Activated CD8-positive, alpha-beta T cell treated with anti-CD3 and anti-CD28 coated beads for 36 hours (primary cell): ENCODE results near the gene ENPP1. TPM values are rescaled to one million over a fixed set of nuclear protein-coding genes. Genes with fewer than 3 reads are reported as not detected.

Source experiments
- ATAC-seq: fragments of 200-7000 bp; cut with Tn5 transposase; one replicate; pipeline ENCODE4 v1.10.0; 2021; ENCODE audit warnings: mild to moderate bottlenecking, moderate library complexity
- CTCF ChIA-PET: fragments of 350-600 bp; sonication (Branson Sonifier 250); formaldehyde crosslinking; loops from one replicate; lab custom pipeline; 2021; ENCODE audit warnings: antibody characterized with exemption; lab: Charles Lee
- POLR2A ChIA-PET: fragments of 350-600 bp; sonication (Branson Sonifier 250); formaldehyde crosslinking; loops from one replicate; lab custom pipeline; 2021; ENCODE audit warnings: antibody characterized with exemption; lab: Charles Lee
- DNase-seq: peaks from one replicate; pipeline ENCODE4 v3.0.0-alpha.2; 2020
- H3K27ac Mint-ChIP-seq: one replicate; pipeline ENCODE4 v1.8.0; 2021; ENCODE audit warnings: mild to moderate bottlenecking, mixed read lengths
- H3K27me3 Mint-ChIP-seq: one replicate; pipeline ENCODE4 v1.8.0; 2021; ENCODE audit warnings: mixed read lengths
- H3K36me3 Mint-ChIP-seq: one replicate; pipeline ENCODE4 v1.8.0; 2021; ENCODE audit warnings: low read depth, mixed read lengths
- H3K4me1 Mint-ChIP-seq: one replicate; pipeline ENCODE4 v1.8.0; 2021; ENCODE audit warnings: low read depth, mixed read lengths
- H3K4me3 Mint-ChIP-seq: one replicate; pipeline ENCODE4 v1.8.0; 2021; ENCODE audit warnings: mild to moderate bottlenecking, moderate library complexity, mixed read lengths
- H3K9me3 Mint-ChIP-seq: one replicate; pipeline ENCODE4 v1.8.0; 2021; ENCODE audit warnings: mixed read lengths
- intact Hi-C: fragments of 100-400 bp; cut with micrococcal nuclease; formaldehyde crosslinking; loops from one replicate; pipeline ENCODE4 v1.10.0; 2022
- total RNA-seq, 2 experiments: library from RNA; stranded (reverse); gene quantifications; one replicate each; pipeline ENCODE4 v1.2.3, GENCODE V29; 2021
- TF ChIP-seq, protein P1 (sequence below): fragments of 200-600 bp; IDR thresholded peaks from one replicate; pipeline ENCODE4 v1.8.0; 2022; ENCODE audit warnings: antibody characterized with exemption, mild to moderate bottlenecking

ENPP1 gene
- total RNA-seq, 2 experiments from 2014 or later, result 0.20 to 0.27 TPM

DNA sequence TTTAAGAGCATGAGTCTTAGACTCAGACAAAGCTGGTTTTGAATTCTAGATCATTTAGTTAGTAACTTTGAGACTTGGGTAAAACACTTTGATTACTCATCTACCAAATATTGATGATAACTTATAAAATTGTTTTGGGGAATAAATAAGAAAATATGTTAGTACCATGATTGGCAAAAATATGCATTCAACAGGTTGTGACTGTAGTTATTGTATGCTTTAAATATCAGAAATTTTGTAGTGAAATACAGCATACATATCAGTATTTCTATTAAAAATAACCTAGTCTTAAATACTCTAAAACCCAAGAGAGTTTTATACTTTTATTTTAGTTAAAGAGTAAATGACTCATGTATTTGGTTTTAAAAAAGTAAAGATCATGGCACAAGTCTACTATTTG is 68.7 kb downstream of the ENPP1 start:
- POLR2A ChIA-PET, result no interaction called here
- TF ChIP-seq, protein P1, sequence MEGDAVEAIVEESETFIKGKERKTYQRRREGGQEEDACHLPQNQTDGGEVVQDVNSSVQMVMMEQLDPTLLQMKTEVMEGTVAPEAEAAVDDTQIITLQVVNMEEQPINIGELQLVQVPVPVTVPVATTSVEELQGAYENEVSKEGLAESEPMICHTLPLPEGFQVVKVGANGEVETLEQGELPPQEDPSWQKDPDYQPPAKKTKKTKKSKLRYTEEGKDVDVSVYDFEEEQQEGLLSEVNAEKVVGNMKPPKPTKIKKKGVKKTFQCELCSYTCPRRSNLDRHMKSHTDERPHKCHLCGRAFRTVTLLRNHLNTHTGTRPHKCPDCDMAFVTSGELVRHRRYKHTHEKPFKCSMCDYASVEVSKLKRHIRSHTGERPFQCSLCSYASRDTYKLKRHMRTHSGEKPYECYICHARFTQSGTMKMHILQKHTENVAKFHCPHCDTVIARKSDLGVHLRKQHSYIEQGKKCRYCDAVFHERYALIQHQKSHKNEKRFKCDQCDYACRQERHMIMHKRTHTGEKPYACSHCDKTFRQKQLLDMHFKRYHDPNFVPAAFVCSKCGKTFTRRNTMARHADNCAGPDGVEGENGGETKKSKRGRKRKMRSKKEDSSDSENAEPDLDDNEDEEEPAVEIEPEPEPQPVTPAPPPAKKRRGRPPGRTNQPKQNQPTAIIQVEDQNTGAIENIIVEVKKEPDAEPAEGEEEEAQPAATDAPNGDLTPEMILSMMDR, result no peak
- DNase-seq, result no peak
- CTCF ChIA-PET, result no interaction called here
- intact Hi-C loops, result no loop called here
- H3K27me3 Mint-ChIP-seq, result peaks cover 2% of the 10 kb centered on the region
- no peak overlapping the region for H3K27ac Mint-ChIP-seq
- no peak for ATAC-seq
- no peak overlapping the region for H3K4me3 Mint-ChIP-seq
- no peaks in the 10 kb centered on the region for H3K4me1 Mint-ChIP-seq
- no peaks in the 10 kb centered on the region for H3K36me3 Mint-ChIP-seq
- H3K9me3 Mint-ChIP-seq, result no peaks in the 10 kb centered on the region

GRCh38 chr6:131877999-131878789 is 70.4 kb downstream of the ENPP1 start:
- Mint-ChIP-seq H3K4me1 (no peaks in the 10 kb centered on the region), H3K27me3 (peaks cover 2% of the 10 kb centered on the region)

GRCh38 chr6:131883016-131883415 is 75.2 kb downstream of the ENPP1 start:
- Mint-ChIP-seq H3K9me3 (no peaks in the 10 kb centered on the region), H3K4me3 (no peak overlapping the region), H3K36me3 (no peaks in the 10 kb centered on the region), H3K27me3 (peaks cover 4% of the 10 kb centered on the region), H3K4me1 (no peaks in the 10 kb centered on the region), H3K27ac (no peak overlapping the region)
- ATAC-seq (no peak), DNase-seq (no peak)
- ChIA-PET CTCF (interaction anchor here (1.0 kb wide), 1 partner anchor 27 kb away, joined by 4 read pairs; no protein-coding TSS in a partner anchor), POLR2A (no interaction called here)
- intact Hi-C loops, result no loop called here
- TF ChIP-seq, protein P1, result no peak

More at GRCh38 chr6:131877999-131878789, 70.4 kb downstream of the ENPP1 start:
- no peak for ATAC-seq
- intact Hi-C loops, result no loop called here
- H3K36me3 Mint-ChIP-seq, result no peaks in the 10 kb centered on the region
- no peak for DNase-seq
- TF ChIP-seq, protein P1, result no peak
- ChIA-PET CTCF (no interaction called here), POLR2A (no interaction called here)
- H3K9me3 Mint-ChIP-seq, result no peaks in the 10 kb centered on the region
- no peak overlapping the region for H3K4me3 Mint-ChIP-seq
- H3K27ac Mint-ChIP-seq, result no peak overlapping the region

GRCh38 chr6:131885237-131885636 is 77.4 kb downstream of the ENPP1 start:
- H3K27me3 Mint-ChIP-seq, result peaks cover 8% of the 10 kb centered on the region
- H3K4me3 Mint-ChIP-seq, result no peak overlapping the region
- intact Hi-C loops, result no loop called here
- no peak overlapping the region for H3K27ac Mint-ChIP-seq
- DNase-seq (no peak), ATAC-seq (no peak)
- ChIA-PET CTCF (no interaction called here), POLR2A (no interaction called here)
- H3K4me1 Mint-ChIP-seq, result no peaks in the 10 kb centered on the region
- H3K9me3 Mint-ChIP-seq, result no peaks in the 10 kb centered on the region
- TF ChIP-seq, protein P1, result no peak
- H3K36me3 Mint-ChIP-seq, result no peaks in the 10 kb centered on the region

GRCh38 chr6:131886517-131886916 is 78.7 kb downstream of the ENPP1 start:
- ChIA-PET CTCF (no interaction called here), POLR2A (no interaction called here)

More at GRCh38 chr6:131886517-131886916, 78.7 kb downstream of the ENPP1 start:
- intact Hi-C loops, result no loop called here
- Mint-ChIP-seq H3K36me3 (no peaks in the 10 kb centered on the region), H3K9me3 (no peaks in the 10 kb centered on the region), H3K4me1 (no peaks in the 10 kb centered on the region), H3K27ac (no peak overlapping the region), H3K27me3 (peaks cover 6% of the 10 kb centered on the region), H3K4me3 (no peak overlapping the region)
- DNase-seq, result no peak
- no peak for ATAC-seq
- TF ChIP-seq, protein P1, result no peak
